ENCODE results near the gene SLC6A12.

The SLC6A12 gene

DNA sequence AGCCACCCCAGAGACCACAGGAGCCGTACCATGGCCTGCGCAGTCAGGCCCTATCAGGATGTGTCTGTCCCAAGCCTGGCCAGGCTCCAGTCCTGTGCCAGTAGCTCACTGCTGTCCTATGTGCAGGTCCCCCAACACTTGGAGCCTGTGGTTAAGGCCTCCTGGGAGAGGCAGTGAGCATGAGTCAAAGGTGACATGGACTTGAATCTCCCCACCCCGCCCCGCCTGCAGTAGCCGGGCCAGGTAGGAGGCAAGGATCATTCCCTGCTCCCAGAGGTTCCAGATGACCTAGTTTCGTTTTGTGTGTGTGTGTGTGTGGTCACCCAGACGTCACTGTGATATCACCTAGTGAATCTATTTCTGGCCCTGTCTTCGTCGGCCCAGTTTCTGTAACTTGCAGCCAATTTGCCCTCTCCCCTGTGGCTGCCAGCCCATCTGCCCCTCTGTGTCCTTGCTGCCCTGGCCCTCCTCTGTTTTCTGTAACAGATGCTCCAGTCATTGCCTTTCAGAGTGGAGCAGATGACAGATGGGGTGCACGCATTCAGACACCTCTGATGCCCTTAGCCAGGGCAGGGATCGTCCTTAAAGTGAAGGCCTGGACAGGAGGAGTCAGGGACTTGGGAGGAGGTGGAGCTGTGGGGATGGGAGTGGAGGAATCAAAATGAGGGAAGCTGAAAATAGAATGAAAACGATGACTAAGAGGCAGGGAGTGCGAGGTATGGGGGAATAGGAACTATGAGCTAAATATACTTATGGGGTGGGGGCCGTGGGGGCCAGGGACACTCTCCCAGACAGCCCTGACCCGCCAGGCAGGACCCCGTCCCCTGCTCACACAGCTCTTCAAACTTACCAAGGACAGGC, 37.4 kb downstream of the SLC6A12 start:
- DNase-seq, result peak; percentile 51 to 58 (median 52)

- no peak for DNase-seq
Measured at GRCh38 chr12:175759-176158, 38.2 kb downstream of the SLC6A12 start.

DNA sequence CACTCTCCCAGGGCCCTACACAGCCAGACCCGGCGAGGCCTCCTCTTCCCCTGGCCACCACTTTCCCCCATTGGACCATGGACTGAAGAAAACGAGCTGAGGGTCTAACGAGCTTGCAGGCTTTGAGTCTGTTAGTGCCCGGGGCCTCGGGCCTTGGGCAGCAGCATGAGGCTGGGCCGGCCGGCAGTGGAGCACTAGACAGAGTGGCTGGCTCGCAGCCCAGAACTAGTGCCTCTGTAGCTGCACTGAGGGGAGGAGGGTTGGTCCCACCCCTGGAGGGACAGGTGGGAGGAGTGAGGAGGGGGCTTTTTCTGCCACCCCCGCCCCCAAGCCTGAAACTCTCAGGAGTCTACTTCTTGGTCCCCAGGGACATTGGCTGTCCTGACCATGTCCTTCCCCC, 38.7 kb downstream of the SLC6A12 start:
- DNase-seq, result no peak

DNA sequence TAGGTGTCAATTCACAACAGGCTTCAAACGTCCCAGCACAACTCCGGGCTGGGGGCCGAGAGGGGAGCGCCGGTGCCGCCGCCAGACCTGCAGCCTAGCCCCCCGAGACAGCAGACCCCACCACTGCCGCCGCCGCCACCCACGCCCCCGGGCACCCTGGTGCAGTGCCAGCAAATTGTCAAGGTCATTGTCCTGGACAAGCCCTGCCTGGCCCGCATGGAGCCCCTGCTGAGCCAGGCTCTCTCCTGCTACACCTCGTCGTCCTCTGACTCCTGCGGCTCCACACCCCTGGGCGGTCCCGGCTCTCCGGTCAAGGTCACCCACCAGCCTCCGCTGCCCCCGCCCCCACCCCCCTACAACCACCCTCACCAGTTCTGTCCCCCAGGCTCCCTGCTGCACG, 39.4 kb downstream of the SLC6A12 start:
- DNase-seq, result no peak

DNA sequence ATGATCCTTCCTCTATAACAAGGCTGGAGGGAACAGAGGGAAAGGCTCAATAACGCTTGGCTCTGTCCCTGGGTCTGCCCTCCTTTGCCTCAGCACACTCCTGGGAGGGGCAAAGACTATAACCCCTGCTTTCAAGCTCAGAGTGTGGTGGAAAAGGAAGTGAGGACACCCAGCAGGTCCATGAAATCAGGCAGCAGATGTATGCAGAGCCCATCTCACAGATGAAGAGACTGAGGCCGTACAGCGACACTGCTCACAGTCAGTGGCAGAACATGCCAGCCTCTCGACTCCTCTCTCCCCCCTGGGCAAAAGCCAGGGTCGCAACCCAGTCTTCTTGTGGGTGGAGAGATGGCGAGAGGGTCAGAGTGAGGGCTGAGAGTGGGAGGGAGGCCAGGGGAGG, 39.8 kb downstream of the SLC6A12 start:
- no peak for DNase-seq

DNA sequence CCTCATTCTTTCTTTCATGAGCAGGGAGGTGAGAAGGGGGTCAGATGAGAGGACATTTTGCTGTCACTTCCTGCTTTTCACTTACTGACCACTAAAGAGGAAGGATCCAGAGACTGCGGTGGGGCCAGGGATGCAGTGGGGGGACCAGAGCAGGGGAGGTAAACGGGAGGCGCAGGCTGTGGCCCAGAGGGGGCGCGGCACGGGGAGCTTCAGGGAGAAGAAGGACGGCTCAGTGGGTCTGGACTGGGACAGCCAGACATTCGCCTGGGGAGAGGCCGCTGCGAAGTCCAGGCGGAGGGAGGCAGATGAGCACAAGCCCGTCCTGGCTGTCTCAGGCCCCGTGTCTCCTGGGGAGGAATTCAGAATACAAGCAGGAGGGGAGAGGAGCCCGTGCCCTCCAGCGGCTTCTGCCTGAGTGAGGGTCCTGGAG, 41.2 kb downstream of the SLC6A12 start:
- peak; percentile 29 to 48 (median 43) for DNase-seq

- no peak for DNase-seq
Measured at GRCh38 chr12:171743-172676, 41.9 kb downstream of the SLC6A12 start.

GRCh38 chr12:171276-171675, 42.7 kb downstream of the SLC6A12 start:
- no peak for DNase-seq

- DNase-seq, result no peak
Measured at GRCh38 chr12:170371-171225, 43.4 kb downstream of the SLC6A12 start.

GRCh38 chr12:169528-170370, 44.2 kb downstream of the SLC6A12 start:
- no peak for DNase-seq

DNA sequence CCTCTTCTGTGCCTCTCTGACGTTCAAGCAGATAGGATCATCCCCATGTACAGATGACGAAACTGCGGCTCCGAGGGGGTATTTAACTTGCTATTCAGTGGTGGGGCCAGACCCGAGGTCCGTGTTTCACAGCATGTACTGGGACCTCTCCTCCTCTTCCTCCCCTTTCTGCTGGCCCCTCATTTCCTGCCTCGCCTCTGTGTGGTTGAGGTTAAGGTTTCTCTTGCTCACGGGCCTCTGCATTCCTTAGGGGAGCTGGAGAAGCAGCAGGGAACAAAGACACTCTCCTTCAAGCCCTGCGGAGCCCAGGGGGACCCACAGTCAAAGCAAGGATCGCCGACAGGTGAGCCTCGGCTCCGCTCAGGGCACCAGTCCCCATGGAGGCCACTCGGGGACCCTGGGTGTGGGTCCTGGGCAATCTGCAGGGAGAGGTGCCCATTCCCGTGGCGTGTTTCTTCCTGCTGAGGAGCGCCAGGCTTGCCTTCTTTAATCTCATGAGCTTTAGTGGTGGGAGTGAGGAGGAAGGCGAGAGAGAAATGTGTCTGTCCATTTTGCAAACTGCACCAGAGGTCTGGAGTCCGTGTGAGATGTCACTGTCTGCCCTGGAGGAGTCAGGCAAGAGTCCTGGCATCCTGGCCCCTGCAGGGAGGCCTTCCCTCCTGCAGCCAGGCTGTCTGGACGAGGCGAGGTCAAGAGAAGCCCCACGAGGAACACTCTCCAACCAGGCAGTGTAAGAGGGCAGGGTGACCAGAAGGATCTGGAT, 45.0 kb downstream of the SLC6A12 start:
- DNase-seq, result no peak

- DNase-seq, result no peak
Measured at GRCh38 chr12:167959-168600, 45.9 kb downstream of the SLC6A12 start.

DNA sequence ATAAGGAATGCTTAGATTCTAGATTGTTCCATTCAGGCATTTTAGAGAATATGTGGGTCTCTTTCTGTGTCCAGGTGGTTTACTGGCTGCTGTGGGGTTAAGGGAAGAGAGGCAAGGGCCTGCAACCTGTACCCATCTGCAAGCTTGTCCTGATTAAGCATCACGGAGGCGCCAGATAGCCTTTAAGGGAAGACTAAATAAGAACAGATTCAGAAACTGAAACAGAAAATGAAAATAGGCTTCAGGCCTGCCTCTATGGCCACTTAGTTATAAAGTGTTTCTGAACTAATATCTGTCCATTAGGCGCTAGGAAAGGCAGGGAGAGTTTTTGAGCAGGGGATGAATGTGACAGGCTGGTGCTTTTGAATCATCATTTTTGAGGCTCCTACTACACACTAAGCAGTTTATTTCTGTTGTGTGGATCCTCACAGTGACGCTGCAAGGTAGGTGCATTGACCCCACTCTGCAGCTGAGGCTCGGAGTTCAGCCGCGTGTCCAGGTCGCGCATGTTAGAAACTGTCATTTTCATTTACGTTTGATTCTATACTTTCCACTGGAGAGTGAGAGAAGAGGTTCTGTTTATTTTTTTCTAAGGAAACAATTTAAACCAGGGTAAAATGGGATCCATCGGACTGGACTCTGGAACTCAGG, 47.4 kb downstream of the SLC6A12 start:
- peak in 2 of 3 donors; percentile 35 to 51 for DNase-seq

GRCh38 chr12:165862-166368, 48.0 kb downstream of the SLC6A12 start:
- no peak for DNase-seq

GRCh38 chr12:164207-164606, 49.8 kb downstream of the SLC6A12 start:
- DNase-seq, result no peak

DNA sequence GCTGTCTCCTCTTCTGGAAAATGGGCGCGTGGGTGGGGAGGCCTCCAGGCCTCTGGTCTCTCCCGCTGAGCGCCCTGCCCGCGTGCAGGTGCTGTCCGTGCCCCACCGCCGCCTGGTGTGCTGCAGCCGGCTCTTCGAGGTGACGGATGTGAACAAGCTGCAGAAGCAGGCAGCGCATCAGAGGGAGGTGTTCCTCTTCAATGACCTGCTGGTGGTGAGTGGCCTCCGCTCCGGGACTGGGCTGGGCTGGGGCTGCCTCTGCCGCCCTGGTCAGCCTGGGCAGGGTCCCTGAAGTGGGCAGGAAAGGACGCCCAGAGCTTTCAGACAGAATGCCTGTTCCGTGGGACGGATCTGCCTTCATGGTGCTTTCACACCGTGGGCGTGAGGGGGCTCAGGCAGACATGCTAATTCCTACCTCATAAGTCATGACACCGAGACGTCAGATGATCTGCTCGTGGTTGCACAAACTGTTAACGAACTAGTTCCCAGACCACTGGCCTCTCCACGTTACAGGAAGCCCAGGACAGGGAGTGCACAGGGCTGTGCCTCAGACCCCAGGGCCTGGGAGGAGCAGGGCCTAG, 50.5 kb downstream of the SLC6A12 start:
- DNase-seq, result no peak

GRCh38 chr12:162467-163307, 51.3 kb downstream of the SLC6A12 start:
- no peak for DNase-seq

GRCh38 chr12:161823-162222, 52.1 kb downstream of the SLC6A12 start:
- DNase-seq, result no peak
